ENCODE data around the gene DNAJC5. TPM values are rescaled to one million over a fixed set of nuclear protein-coding genes. Genes with fewer than 3 reads are reported as not detected.

DNAJC5 gene
- total and polyA plus RNA-seq, 10 donors: 12.7 to 83.1 (median 58.6) TPM

DNA sequence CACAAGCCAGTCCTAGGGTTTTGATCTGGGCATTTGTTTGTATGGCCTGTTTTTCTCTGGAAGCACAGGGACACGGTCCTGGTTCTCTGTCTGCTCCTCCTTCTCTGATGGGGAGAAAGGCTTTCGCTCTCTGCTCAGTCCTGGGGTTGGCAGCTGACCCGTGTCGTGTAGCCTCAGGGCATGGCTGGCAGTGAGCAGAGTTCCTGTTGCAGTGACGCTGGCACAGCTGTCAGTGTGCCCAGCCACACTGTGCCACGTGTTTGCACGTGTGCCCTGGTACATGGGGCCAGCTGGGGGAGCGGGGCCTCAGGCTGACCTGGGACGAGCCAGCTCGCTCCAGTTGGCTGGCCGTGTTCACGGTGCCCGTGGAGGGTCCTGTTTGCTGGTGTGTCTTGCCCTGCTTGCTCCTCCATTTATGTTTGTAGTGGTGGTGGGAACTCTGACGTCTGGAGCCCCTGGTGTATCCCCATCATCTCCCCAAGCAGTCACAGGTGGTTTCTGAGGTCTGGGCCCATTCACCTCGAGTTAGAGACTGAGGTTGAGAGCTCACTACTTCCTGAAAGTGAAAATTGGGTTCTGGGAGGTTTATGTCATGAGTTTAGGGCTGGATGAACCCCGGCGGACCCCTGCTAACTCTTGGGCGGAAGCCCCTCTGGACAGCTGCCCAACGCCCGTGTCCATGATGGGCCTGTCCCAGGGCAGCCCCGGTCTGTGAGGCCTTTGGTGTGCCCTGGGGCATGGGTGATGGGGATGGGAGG lies 10.2 kb upstream of the DNAJC5 start:
- peaks cover 2 to 95% (median 76%) of the 10 kb centered on the region in 6 donors for H3K36me3 ChIP-seq
- no peaks in the 10 kb centered on the region for H3K9me3 ChIP-seq
- intact Hi-C loops (cut with DNase I; ENCODE audit: low total_unique reads): no loop called here
- DNase-seq: peak; percentile 66
- peaks cover 0 to 16% (median 0%) of the 10 kb centered on the region in 6 donors for H3K4me1 ChIP-seq
- H3K4me3 ChIP-seq: no peak overlapping the region
- TF ChIP-seq, protein P1, sequence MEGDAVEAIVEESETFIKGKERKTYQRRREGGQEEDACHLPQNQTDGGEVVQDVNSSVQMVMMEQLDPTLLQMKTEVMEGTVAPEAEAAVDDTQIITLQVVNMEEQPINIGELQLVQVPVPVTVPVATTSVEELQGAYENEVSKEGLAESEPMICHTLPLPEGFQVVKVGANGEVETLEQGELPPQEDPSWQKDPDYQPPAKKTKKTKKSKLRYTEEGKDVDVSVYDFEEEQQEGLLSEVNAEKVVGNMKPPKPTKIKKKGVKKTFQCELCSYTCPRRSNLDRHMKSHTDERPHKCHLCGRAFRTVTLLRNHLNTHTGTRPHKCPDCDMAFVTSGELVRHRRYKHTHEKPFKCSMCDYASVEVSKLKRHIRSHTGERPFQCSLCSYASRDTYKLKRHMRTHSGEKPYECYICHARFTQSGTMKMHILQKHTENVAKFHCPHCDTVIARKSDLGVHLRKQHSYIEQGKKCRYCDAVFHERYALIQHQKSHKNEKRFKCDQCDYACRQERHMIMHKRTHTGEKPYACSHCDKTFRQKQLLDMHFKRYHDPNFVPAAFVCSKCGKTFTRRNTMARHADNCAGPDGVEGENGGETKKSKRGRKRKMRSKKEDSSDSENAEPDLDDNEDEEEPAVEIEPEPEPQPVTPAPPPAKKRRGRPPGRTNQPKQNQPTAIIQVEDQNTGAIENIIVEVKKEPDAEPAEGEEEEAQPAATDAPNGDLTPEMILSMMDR (IDR thresholded peaks at IDR 0.05 in 8 of 11, conservative IDR thresholded peaks at IDR 0.05 in 3 of 11): no peak
- TF ChIP-seq POLR2A (IDR thresholded peaks at IDR 0.05): no peak
- peak in 1 of 3 donors; percentile 22 for TF ChIP-seq POLR2AphosphoS5 (IDR thresholded peaks at IDR 0.05)
- H3K27me3 ChIP-seq (replicated peaks in 1 of 7): no peaks in the 10 kb centered on the region
- WGBS, 5 donors: 67 to 93% (median 88%) methylated on average over 15 to 21 of the region's 21 CpGs
- H3K27ac ChIP-seq: no peak overlapping the region

DNA sequence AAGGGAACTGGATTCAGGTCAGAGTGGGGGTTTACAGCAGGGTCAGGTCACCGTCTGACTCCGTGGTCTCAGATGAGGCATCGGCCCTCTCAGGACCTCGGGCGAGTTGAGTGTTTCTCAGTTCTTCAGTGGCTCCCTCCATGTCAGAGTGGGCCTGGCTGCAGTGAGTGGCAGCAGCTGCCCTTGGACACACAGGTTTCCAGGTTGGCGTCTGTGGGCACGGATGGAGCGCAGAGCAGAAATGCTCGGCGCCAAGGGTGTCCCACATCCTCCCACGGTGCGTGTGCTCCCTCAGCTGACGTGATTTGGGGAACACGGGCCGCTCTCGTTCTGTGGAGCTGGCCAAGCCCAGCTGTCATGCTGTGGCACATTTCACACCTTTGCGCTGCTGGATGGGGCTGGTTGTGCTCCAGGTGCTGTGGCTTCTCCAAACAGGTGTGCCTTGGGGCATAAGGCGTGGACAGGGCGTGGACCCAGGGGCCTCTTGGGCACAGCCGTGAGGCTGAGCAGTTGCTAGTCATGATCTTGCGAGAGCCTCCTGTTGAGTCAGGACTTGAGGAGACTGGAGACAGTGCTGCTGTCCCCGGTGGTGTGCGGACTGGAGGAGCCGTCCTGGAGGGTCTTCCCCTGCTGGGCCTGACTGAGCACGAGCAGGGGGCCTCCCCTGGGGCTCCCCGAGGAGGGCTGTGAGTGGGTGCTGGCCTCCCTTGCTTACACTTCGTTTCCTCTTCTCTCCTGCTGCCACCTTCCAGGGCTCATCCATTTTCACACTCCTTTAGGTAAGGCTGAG lies 9.5 kb upstream of the DNAJC5 start:
- WGBS, 5 donors: 82 to 91% (median 85%) methylated on average over 10 to 27 of the region's 27 CpGs
- DNase-seq: no peak
- H3K9me3 ChIP-seq: no peaks in the 10 kb centered on the region

DNA sequence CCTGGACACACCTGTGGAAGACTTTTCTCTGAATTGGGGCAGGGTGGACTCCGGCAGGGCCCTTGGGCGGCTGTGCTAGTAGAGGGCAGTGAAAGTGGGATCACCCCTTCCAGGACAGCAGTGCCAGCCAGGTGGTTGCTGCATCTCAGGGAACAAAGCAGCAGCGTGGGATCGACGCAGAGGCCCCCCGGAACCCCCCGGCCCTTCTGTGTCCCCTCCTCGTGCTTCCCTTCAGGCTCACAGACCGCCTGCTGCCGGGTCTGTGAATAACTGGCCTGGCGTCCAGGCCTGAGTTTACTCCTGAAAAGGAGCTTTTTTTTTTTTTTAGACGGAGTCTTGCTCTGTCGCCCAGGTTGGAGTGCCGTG lies 8.9 kb upstream of the DNAJC5 start:
- H3K36me3 ChIP-seq: peaks cover 2 to 100% (median 82%) of the 10 kb centered on the region in 6 donors
- WGBS, 5 donors: 95 to 98% (median 96%) methylated on average over 12 to 14 of the region's 14 CpGs
- H3K4me3 ChIP-seq: no peak overlapping the region
- H3K9me3 ChIP-seq: no peaks in the 10 kb centered on the region
- H3K27me3 ChIP-seq (replicated peaks in 1 of 7): no peaks in the 10 kb centered on the region
- no peak overlapping the region for H3K27ac ChIP-seq
- TF ChIP-seq, protein P1 (IDR thresholded peaks at IDR 0.05 in 8 of 11, conservative IDR thresholded peaks at IDR 0.05 in 3 of 11): no peak
- TF ChIP-seq POLR2A (IDR thresholded peaks at IDR 0.05): no peak
- peaks cover 0 to 29% (median 0%) of the 10 kb centered on the region in 6 donors for H3K4me1 ChIP-seq
- no peak for DNase-seq
- intact Hi-C loops (cut with DNase I; ENCODE audit: low total_unique reads): no loop called here

More for the DNA sequence above, 9.5 kb upstream of the DNAJC5 start:
- H3K27ac ChIP-seq: no peak overlapping the region
- H3K4me3 ChIP-seq: no peak overlapping the region
- intact Hi-C loops (cut with DNase I; ENCODE audit: low total_unique reads): no loop called here
- H3K27me3 ChIP-seq (replicated peaks in 1 of 7): no peaks in the 10 kb centered on the region
- TF ChIP-seq POLR2AphosphoS5 (IDR thresholded peaks at IDR 0.05): peak in 1 of 3 donors; percentile 43
- TF ChIP-seq POLR2A (IDR thresholded peaks at IDR 0.05): no peak
- peaks cover 0 to 24% (median 0%) of the 10 kb centered on the region in 6 donors for H3K4me1 ChIP-seq
- H3K36me3 ChIP-seq: peaks cover 2 to 100% (median 82%) of the 10 kb centered on the region in 6 donors

DNA sequence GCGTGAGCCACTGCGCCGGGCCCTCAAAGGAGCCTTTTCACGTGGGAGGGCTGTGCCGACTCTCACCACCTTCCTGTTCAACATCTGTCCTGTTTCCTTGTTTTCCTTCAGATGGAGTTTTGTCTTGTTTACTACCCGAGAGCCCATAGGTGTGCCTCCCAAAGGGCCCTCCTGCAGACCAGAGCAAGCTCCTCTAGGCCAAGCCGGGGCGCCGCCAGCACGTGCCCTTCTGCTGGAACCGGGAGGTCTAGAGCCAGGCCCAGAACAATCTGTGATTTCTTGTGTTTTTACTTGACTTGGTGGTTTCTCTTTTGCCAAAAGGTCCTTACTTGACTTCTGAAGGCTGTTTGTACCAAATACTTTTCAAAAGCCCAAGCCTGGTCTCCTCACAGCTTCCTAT lies 8.0 kb upstream of the DNAJC5 start:
- H3K4me3 ChIP-seq: no peak overlapping the region
- intact Hi-C loops (cut with DNase I; ENCODE audit: low total_unique reads): no loop called here
- H3K36me3 ChIP-seq: peaks cover 2 to 100% (median 82%) of the 10 kb centered on the region in 6 donors
- H3K27ac ChIP-seq: no peak overlapping the region
- H3K4me1 ChIP-seq: peaks cover 0 to 29% (median 0%) of the 10 kb centered on the region in 6 donors
- no peaks in the 10 kb centered on the region for H3K27me3 ChIP-seq (replicated peaks in 1 of 7)
- WGBS, 5 donors: 93 to 99% (median 94%) methylated on average over 11 of the region's 11 CpGs
- TF ChIP-seq POLR2AphosphoS5 (IDR thresholded peaks at IDR 0.05) (no peak), POLR2A (IDR thresholded peaks at IDR 0.05) (no peak)
- TF ChIP-seq, protein P1 (IDR thresholded peaks at IDR 0.05 in 8 of 11, conservative IDR thresholded peaks at IDR 0.05 in 3 of 11): no peak
- no peak for DNase-seq
- no peaks in the 10 kb centered on the region for H3K9me3 ChIP-seq
